GM18499 (cell line): ENCODE data around the gene ADAM8.

Experiments used
- ATAC-seq: cut with Tn5 transposase; IDR thresholded peaks from one replicate; pipeline ENCODE4 v1.9.1; 2021; ENCODE audit warnings: moderate number of reproducible peaks; ENCODE audit not compliant: insufficient read depth, unreplicated experiment

The ADAM8 gene

DNA sequence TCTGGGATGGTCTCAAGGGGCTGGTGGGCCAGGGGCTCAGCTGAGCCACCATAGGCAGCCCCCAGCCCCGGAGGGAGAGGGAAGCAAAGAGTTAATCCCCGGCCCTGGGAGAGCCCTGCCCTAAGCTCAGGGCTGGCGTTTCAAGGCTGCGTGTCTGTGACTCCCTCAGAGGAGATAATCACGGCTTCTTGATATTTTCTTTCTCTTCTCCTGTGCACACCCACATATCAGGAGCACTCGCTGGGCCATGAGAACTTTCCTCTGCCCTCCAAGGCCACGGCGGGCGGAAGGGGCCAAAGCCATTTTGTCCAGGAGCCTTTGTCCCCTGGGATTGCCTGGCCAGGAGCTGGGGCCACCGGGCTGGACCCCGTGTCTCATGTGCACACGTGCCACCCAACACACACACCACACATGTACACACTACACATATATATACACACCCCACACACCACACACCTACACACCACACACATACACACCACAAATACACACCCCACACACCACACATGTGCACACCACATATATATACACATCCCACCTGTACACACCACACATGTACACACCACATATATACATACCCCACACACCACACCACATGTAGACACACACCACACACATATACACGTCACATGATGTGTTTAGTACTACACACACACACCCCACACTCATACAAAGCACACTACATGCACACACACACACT, 22.1 kb downstream of the ADAM8 start:
- no peak for ATAC-seq

DNA sequence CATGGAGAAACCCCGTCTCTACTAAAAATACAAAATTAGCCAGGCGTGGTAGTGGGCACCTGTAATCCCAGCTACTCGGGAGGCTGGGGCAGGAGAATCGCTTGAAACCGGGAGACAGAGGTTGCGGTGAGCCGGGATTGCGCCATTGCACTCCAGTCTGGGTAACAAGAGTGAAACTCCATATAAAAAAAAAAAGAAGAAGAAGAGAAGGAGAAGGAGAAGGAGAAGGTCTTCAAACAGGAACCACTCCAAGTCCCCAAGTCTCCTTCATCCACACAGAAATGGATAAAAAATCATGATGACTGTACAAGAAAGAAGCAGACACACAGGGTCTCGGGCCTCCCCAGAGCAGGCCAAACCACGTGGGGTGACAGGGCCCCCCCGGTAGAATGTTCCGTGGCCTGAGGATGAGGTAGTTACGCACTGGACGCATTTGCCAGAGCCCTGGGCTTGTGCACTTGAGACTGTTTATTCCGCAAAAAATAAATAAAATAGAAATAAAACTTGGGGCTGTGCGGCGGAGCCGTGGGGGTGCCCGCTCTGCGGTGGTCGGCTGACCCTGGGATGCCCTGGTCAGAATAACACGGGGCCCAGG, 23.2 kb downstream of the ADAM8 start:
- ATAC-seq, result no peak

DNA sequence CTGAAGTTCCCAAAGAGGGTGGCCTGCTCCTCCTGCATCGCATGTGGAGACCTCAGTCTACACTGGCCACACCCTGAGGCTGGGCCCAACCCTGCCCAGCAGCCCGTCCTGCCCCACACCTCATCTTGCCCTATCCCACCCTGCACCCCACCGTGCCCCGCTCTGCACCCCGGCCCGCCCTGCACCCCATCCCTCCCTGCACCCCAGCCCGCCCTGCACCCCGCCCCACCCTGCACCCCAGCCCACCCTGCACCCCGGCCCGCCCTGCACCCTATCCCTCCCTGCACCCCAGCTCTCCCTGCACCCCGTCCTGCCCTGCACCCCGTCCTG, 24.5 kb downstream of the ADAM8 start:
- no peak for ATAC-seq

DNA sequence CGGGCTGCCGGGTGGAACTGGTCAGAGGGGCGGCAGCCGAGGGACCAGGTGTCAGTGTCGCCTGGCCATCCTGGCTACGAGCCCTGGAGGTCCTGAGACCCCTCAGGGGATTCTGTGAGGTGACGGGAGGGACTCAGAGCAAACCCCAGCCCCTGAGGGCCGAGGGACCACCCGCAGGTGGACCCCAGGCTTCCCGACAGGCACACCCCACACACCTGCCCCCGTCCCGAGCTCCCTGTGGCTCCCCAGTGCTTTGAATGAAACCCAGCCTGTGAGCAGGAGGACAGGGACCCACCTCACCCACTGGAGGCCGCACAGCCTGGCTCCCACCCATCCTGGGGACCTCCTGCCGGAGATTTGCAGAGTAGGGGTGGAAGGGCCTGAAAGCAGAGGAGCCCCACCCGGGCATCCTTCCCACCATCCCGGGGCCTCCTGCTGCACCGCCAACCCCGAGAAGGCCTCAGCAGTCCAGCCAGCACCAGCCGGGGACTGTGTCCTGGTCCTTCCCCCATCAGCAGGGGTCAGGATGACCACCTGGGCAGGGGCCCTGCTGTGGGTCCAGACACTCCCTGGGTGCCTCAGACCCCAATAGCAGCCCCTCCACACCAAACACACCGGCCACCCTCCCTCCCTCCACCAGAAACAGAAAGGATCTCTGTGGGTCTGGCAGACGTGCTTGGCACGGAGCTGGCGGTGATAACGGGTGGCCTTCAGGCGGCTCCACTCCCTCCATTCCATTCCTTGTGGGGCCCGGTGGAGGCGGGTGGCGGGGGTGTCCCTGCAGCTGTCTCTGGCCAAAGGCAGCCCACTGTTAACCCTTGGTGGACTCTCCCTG, 25.1 kb downstream of the ADAM8 start:
- no peak for ATAC-seq

DNA sequence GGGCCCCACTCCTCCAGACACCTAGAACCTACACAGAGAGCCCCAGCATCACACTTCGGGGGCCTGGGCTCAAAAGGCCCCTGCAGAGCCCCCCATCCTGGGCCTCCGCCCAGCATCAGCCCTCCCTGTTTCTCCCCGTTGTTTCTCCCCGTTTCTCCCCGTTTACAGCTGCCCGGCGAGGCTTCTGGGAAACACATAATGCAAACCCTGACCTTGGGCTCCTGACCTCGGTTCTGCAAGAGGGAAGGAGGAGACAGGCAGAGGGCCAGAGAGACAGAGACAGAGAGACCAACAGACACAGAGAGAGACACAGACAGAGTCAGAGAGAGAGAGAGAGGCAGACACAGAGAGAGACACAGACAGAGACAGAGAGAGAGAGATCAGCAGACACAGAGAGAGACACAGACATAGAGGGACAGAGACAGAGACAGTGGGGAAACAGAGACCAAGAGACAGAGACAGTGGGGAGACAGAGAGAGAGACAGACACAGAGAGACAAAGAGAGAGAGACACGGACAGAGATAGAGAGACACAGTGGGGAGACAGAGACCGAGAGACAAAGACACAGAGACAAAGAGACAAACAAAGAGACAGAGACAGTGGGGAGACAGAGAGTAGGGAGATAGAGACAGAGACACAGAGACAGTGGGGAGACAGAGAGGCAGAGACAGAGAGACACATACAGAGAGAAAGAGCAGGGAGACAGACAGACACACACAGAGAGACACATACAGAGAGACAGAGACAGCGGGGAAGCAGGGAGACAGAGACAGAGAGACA, 26.5 kb downstream of the ADAM8 start:
- no peak for ATAC-seq

DNA sequence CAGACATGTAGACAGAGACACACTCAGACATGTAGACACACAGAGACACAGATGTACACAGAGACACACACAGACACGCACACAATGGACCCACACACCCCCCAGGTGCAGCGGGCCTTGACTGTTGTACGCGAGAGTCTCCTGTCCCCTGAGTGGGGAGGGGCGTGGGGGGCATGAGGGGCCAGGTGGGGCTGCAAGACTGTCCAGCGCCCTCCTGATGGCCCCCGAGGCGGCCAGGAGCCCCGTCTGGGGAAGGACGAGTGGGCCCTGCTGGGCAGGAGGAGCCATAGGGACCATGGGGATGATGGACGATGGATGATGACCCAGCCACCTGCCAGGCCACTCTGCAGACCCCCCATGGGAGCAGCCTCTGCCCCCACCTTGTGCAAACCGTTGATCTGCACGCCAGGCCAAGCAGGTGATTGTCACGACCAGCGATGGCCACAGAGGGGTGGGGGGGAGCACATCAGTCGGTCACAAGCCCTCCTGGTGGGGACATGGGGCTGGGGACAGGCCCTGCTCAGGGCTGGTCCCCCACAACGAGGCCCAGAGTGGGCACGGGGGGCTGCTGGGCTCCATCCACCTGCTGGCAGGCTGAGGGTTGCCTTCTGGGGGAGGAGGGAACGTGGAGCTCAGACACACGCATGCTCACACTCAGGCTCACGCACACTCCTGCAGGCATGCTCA, 27.4 kb downstream of the ADAM8 start:
- no peak for ATAC-seq

DNA sequence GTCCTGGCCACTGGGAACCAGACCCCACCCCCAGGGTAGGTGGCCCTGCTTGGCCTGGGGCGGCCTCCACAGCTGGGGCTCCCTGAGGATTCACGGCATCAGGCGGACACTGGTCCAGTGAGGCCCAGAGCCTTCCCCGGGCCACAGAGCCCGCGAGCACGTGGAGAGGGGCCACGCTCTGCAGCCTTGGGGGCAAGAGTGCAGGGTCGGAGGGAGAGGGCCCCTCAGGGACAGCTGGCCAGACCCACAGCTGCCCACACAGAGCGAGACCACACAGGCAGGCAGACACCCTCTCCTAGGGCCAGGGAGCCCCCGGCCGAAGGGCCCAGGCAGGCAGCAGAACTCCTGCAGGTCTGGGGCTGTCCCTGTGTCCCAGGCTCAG, 28.3 kb downstream of the ADAM8 start:
- no peak for ATAC-seq

DNA sequence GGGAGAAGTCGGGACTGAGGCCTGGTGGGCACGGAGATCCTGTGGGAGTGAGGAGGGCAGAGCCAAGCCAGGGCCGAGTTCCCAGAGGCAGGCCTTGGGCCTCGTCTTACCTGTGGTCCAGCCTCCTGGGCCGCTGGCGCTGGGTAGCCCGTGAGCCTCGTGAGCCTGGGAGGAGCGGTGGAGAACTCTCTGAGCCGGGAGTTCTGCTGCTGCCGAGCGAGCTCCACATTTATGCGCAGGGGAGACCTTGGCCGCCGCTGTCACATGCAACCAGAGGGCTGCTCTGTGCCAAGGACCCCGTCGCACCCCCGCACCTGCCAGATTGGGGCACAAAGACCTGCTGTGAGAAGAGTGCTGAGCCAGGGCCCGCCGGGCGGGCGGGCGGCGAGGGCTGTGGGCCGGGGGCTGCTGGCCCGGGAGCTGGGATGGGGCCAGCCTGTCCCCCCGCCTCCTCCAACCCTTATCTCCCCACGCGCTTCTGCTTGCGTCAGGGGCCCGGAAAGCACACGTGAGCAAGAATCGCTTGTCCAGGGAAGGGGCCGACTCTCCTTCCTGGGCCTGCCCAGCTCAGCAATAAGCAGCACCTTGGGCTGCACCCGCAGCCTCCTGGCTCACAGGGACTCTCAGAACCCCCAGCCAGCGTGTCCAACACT, 28.9 kb downstream of the ADAM8 start:
- ATAC-seq, result no peak

DNA sequence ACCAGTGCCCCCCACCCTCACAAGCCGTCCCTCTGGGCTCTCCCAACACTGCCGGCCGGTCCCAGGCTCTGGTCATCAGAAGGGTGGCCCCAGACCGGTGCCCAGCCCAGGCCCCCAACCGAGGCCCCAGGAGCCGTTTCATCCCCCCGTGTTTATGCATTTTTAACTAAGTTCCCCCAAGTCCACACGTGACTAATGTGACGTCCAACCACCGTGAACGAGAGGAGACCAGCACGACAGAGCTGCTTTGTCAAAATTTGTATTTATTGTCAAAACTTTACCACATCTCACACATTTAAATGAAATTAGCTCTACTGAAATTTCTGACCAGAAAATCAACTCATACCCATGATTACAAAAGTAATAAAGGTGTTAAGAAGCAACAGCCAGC, 30.4 kb downstream of the ADAM8 start:
- ATAC-seq, result no peak

DNA sequence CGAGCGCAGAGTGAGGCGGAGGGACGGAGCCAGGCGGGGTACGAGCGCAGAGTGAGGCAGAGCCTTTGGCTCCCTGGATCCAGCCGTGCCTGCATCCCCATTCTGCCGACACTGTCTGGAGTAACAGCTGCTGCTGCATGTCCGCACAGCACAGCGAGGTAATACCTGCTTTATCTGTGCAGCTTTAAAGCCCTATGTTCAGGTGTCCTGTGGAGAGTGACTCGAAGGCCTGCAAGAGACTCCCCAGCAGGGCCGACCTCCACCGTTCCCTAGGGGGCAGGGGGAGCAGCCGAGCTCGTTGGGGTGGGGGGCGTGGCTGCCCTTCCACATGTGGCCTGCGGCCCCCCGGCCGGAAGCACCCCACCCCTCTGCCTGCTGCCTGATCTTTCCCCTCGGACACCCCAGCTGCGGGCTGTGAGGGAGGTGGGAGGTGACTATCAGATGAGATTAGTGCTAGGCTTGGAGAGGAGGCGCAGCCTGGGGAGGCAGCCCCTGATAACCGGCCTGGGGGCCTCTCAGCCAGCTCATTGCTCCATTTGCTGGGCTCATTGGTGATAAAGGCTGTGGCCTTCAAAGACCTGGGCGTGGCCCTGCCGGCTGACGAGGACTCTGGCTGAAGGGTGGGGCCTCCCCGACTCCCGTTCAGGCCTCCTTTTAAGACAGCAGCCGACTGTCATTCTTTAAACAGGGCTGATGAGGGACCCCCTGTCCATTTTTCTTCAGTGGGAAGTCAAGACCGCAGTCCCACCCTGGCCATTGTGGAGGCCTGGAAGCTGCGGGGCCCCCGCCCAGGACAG, 31.0 kb downstream of the ADAM8 start:
- ATAC-seq, result no peak

DNA sequence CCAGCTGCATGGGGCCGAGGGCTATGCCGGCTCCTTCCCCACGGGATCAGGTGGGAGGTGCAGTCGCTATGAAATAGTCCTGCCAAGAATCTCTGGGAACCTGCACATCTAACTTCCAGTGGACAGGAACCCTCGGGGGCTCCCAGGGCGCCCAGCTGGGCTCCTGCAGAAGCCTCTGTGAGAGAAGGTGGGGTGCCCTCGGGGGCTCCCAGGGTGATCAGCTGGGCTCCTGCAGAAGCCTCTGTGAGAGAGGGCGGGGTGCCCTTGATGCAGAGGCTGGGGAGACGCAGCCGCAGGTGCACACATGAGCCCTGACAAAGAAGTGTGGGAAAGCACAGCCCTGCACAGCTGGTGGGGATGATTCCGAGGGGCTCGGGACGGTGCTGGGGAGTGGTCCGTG, 33.1 kb downstream of the ADAM8 start:
- no peak for ATAC-seq

DNA sequence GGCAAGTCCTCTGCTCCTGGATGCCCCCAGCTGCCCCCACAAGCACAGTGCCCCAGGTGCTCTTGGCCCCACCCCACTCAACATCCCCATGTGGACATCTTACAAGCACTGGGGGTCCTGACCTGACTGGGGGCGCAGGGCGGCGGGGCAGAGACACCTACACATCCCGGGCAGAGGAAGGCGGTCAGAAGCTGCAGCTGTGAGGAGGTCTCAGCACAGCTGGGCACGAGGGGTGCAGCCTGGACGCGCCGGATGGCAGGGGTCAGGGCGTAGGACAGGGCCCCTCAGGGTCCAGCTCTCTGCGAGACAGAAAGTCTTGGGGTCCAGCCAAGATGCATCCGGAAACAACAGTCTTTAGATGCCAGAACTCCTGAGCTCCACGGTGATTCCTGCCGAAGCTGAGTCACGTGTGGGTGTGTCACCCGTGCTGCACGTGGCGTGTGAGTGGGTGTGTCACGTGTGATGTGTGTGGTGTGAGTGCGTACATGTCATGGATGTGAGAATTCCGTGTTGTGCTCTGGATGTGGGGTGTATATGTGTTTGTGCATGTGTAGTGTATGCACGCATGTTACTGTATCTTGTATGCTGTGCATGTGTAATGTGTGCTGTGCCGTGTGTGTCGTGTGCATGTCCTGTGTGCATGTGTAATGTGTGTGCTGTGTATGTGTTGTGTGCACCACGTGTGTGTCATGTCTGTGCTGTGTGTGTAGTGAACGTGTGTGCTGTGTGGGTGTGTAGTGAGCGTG, 33.9 kb downstream of the ADAM8 start:
- ATAC-seq, result no peak

DNA sequence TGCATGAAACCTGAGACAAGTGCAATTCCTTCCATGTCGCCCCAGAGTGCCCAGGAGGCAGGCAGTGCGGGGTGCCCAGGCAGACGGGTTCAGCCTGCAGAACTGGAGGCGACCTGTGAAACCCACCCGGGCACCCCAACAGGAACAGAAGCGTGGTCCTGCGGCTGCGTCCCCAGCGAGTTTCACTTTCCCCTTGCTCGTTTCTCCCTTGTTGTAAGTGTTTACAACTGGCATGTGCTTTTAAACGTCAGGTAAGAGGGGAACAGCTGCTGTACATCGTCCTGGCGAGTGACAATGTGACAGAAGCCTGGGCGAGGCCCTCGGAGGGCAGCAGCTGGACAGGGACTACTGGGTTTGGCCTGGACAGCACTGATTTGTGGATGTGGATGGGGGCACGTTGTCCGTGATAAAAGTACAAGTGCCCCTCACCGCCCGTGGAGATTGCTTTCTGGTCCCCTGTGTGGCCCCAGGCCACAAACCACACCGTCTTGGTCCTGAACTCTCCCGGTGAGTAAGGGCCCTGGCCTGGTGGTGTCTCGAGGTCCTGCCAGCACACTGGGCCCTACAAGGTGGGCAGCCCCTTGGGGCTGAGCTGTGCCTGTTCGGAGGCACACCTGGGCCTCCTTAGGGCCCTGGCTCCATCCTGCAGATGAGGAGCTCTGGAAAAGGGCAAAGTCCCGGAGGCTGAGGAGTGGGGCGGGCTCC, 35.0 kb downstream of the ADAM8 start:
- ATAC-seq, result no peak

DNA sequence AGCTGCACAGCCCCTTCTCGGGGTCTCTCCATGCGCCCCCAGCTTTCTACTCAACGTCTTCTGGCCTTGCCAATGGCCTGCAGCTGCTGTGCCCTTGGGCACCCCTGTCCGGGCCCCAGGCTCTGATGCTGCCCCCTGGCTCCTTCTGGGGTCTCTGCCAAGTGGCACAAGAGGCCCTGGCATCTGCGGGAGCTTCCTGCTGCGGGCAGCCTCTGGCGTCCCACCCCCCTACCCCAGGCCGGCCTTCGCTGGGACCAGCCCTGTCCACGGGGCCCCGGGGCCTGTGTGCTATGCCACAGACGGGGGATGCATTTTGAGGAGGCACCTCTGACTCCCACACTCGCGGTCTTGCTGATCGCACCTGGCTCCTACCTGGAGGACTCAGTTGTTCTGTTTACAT, 36.7 kb downstream of the ADAM8 start:
- ATAC-seq, result no peak

DNA sequence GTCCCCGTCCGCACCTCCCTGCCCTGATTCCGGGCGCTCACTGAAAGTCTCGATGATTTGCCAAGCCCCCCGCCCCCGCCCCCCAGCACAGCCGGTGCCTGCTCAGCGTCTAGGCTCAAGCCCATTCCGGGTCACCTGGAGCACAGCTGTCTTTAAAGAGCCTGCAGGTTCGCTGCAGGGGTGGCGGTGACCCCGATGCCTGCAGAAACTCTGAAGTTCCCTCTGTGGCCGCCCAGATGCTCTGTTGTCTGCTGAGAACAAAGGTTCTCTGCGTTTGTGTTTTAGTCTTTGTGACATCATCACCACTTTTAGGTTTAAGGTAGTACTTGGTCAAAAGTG, 38.2 kb downstream of the ADAM8 start:
- ATAC-seq, result no peak

DNA sequence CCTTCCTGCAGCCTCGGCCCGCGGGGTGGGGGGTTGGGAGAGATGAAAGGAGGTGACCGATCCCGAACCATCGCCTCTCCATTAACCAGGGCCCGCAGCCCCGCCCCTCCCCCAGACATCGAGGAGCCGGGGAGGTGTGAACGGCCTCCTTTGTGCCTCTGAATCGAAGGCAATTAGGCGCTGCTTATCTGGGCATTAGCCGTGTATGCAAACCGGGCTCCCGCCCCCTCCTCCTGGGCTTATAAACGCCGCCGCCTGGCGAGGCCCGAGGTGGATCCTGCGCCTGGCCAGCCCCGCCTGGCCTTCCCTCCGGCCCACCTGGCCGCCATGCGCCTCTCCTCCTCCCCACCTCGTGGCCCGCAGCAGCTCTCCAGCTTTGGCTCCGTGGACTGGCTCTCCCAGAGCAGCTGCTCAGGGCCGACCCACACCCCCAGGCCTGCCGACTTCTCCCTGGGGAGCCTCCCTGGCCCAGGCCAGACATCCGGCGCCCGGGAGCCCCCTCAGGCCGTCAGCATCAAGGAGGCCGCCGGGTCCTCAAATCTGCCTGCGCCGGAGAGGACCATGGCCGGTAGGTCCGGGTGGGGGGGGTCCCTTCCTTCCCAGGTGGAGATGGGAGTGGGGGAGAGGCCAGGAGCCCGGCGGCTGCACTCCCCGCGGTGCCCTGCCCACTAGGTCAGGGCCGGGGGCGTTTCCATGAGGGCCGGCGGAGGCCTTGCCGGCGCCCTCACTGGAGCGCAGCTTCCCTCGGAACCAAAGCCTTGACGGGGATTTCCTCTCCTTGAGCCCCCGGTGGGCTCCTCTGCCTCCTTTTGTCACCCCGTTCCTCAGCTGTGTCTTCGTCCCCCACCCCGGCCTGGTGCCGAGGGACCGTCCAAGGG, 38.8 kb downstream of the ADAM8 start, which contains the start of gene VENTX:
Gene VENTX (plus strand): TSS at position 268 of the 878 bp plus-strand sequence. CDS start 60 bp downstream, at position 328.
- no peak for ATAC-seq

DNA sequence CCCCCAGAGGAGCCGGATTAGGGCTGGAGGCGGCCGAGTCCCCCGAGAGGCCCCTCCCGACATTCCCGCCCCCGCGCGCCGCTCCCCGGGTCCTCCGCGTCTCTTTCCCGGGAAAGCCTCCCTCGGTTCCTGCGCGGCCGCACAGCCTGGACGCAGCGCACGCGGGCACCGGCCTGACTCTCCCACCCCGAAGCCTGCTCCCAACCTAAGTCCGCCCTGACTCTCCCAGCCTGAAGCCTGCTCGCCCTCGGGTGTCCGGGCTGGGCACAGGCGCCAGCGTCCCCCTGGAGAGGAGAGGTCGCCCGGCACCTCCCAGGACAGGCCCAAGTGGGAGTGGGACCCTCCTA, 39.5 kb downstream of the ADAM8 start:
- no peak for ATAC-seq
